ENCODE data around the gene LDAF1. TPM values are rescaled to one million over a fixed set of nuclear protein-coding genes. Genes with fewer than 3 reads are reported as not detected.
"Not testable (repeated sequence)": the region's sequence is repeated elsewhere in the genome, so short reads cannot be mapped to it uniquely, and the experiment has no call there.

Gene LDAF1
- total RNA-seq (2014; rRNA removed; shearing (Covaris generic)): 12.2 and 33.5 TPM in 2 replicates

DNA sequence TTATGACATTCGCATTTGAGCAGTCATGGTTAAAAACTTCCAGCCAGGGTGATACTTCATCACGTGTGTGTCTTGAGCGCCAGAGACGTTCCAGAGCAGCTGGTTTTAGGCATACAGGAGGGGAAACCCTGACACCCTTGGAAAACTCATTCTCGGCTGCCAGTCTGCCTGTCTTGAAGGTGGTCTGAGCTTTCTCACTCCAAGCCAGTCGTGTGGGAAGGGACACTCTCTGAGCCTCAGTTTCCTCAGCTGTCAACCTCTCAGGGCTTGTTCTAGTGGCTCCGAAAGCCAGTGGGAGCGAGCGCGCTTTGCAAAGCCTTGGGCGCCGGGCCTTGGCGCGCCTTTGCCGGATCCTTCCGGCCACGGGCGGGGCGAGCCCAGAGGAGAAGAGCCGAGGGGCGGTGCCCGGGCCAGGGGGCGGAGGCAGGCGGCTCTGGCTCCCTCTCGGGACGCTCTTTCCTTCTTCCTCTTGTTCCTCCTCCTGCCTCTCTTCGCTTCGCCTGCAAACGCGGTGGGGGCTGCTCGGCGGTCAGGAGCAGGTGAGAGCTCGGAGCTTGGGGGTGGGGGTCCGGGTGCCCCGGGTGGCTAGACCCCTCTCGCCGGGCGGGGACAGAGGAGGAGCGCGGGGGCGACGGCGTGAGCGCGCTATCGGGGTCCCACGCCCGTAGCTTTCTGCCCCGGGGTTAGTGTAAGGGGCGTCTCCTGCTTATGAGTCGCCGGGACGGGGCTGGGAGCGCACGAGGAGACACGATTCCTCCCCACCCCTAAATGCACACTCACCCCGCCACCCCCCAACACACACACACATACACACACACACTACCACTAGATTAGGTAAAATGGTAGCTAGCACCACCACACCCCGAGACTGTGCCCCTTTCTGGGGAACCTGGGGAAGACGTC lies at the start of gene LDAF1:
LDAF1 (plus strand) TSS at position 467 of the 903 bp plus-strand sequence. CDS start 2,509 bp downstream, outside the sequence.
- Histone ChIP-seq H3K27me3 (replicated peaks) (no peaks in the 10 kb centered on the region), H3K4me1 (replicated peaks) (peaks cover 18% of the 10 kb centered on the region), H3K27ac (0 out of 2 replicates have a peak within 1 kb of the TSS, but pooled peaks have one; percentile 17), H3K4me3 (peak within 1 kb of the TSS; percentile 53), H3K36me3 (peaks cover 18% of the 10 kb centered on the region), H3K9me3 (replicated peaks) (no peaks in the 10 kb centered on the region)
- peak; percentile 72 to 79 for DNase-seq (ENCODE audit: low read depth in 1 of 2, low spot score in 2 of 2)

GRCh38 chr16:21115551-21115950 lies 42.9 kb upstream of the LDAF1 start:
- DNase-seq (ENCODE audit: low read depth in 1 of 2, low spot score in 2 of 2); H3K27ac ChIP-seq; H3K36me3 ChIP-seq; H3K4me1 ChIP-seq (replicated peaks); H3K27me3 ChIP-seq (replicated peaks); H3K9me3 ChIP-seq (replicated peaks); H3K4me3 ChIP-seq: not testable (repeated sequence)

- Histone ChIP-seq H3K36me3 (no peaks in the 10 kb centered on the region), H3K4me3 (no peak overlapping the region), H3K9me3 (replicated peaks) (no peaks in the 10 kb centered on the region), H3K27ac (no peak overlapping the region), H3K4me1 (replicated peaks) (no peaks in the 10 kb centered on the region; the same call in 1 of the 2 replicates), H3K27me3 (replicated peaks) (0 out of 2 replicates have a peak, but pooled peaks cover 7% of the 10 kb centered on the region)
- no peak for DNase-seq (ENCODE audit: low read depth in 1 of 2, low spot score in 2 of 2)
These were observed 42.3 kb upstream of the LDAF1 start for GRCh38 chr16:21116148-21116693.

DNA sequence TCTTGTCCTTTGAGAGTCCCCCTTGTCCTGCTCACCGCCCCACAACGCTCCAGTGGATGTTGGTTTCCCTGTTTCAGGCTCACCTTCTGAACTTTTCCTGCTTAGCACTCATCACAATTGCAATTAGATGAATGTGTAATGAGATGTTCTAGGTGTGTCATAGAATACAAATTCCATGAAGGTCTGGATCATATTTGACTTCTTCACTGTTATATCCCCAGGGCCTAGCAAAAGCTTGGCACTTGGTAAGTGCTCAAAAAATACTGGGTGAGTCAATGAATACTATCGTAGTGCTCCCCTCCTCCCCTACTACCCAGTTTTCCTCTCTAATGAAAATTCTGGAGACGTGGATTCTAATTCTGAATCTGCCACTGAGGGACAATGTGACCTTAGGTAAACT lies 40.9 kb upstream of the LDAF1 start:
- no peak for DNase-seq (ENCODE audit: low read depth in 1 of 2, low spot score in 2 of 2)
- no peak overlapping the region for H3K4me3 ChIP-seq
- H3K27me3 ChIP-seq (replicated peaks): no peaks in the 10 kb centered on the region
- H3K27ac ChIP-seq: no peak overlapping the region
- no peaks in the 10 kb centered on the region for H3K9me3 ChIP-seq (replicated peaks)
- no peaks in the 10 kb centered on the region; the same call in 1 of the 2 replicates for H3K4me1 ChIP-seq (replicated peaks)
- no peaks in the 10 kb centered on the region for H3K36me3 ChIP-seq

DNA sequence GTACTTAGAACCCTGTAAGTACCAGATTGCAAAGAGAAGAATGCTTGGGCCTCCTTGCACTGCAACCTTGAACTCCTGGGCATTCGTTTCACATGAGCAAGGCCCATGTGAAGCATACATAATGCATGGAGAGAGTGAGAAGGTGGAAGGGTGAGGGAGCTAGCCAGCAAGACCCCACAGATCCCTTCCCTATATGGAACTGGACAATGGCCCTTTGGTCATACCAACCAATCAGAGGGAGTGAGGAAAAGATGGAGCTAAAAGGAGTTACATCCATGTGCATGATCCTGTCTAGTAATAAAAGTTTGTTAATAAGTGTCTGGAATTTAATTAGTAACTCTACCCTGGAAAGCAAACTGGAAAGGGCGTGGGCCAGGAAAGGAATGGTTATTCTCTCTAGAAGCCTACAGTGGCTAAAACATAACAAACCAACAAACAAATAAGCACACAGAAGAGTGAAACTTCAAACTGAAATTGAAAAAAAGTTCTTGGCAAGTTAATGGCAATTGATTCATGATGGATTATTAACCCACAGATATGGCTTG lies 37.4 kb upstream of the LDAF1 start:
- Histone ChIP-seq H3K27ac (no peak overlapping the region), H3K36me3 (no peaks in the 10 kb centered on the region), H3K27me3 (replicated peaks) (no peaks in the 10 kb centered on the region; the same call in 1 of the 2 replicates), H3K4me3 (no peak overlapping the region), H3K4me1 (replicated peaks) (no peaks in the 10 kb centered on the region; the same call in 1 of the 2 replicates), H3K9me3 (replicated peaks) (no peaks in the 10 kb centered on the region)
- no peak for DNase-seq (ENCODE audit: low read depth in 1 of 2, low spot score in 2 of 2)

GRCh38 chr16:21125191-21125590 lies 33.3 kb upstream of the LDAF1 start:
- no peak for DNase-seq (ENCODE audit: low read depth in 1 of 2, low spot score in 2 of 2)
- no peak overlapping the region for H3K27ac ChIP-seq
- no peaks in the 10 kb centered on the region for H3K4me1 ChIP-seq (replicated peaks)

DNA sequence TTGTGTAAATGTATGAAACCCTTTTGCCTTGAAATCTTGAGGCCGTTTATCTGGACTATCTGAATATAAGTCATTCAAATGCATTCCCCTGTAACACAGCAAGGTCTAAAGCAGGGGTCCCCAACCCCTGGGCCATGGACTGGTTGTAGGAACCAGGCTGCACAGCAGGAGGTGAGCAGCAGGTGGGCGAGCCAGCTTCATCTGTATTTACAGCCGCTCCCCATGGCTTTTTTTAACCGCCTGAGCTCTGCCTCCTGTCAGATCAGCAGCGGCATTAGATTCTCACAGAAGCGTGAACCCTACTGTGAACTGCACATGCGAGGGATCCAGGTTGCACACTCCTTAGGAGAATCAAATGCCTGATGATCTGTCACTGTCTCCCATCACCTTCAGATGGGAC lies 32.0 kb upstream of the LDAF1 start:
- Histone ChIP-seq H3K27me3 (replicated peaks) (peaks cover 8% of the 10 kb centered on the region), H3K36me3 (no peaks in the 10 kb centered on the region), H3K9me3 (replicated peaks) (no peaks in the 10 kb centered on the region), H3K27ac (no peak overlapping the region), H3K4me1 (replicated peaks) (no peaks in the 10 kb centered on the region), H3K4me3 (no peak overlapping the region)
- DNase-seq (ENCODE audit: low read depth in 1 of 2, low spot score in 2 of 2): no peak

More at GRCh38 chr16:21125191-21125590, 33.3 kb upstream of the LDAF1 start:
- Histone ChIP-seq H3K27me3 (replicated peaks) (peaks cover 8% of the 10 kb centered on the region), H3K4me3 (no peak overlapping the region), H3K36me3 (no peaks in the 10 kb centered on the region), H3K9me3 (replicated peaks) (no peaks in the 10 kb centered on the region)

DNA sequence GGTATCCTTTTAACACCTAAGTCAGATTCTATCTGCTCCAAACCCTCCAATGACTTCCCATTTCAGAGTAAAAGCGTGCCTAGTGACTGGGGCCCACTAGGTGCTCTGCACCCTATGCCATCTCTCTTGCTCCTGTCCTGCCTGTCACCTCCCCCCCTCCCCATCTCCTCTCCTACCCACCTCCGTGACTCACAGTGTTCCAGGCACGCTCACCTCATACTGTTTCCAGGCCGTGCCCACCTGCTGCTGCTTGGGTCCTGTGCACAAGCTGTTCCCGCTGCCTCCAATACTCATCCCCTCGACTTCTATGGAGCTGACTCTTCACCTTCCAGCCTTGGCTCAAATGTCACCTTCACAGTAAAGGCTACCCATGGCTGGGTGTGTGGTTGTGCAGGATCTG lies 29.5 kb upstream of the LDAF1 start:
- no peaks in the 10 kb centered on the region for H3K9me3 ChIP-seq (replicated peaks)
- H3K27me3 ChIP-seq (replicated peaks): peaks cover 17% of the 10 kb centered on the region
- H3K36me3 ChIP-seq: no peaks in the 10 kb centered on the region
- H3K4me3 ChIP-seq: no peak overlapping the region
- no peaks in the 10 kb centered on the region for H3K4me1 ChIP-seq (replicated peaks)
- no peak for DNase-seq (ENCODE audit: low read depth in 1 of 2, low spot score in 2 of 2)
- no peak overlapping the region for H3K27ac ChIP-seq

GRCh38 chr16:21130811-21131210 lies 27.7 kb upstream of the LDAF1 start:
- Histone ChIP-seq H3K27ac (no peak overlapping the region), H3K36me3 (no peaks in the 10 kb centered on the region), H3K4me3 (no peak overlapping the region), H3K4me1 (replicated peaks) (no peaks in the 10 kb centered on the region), H3K9me3 (replicated peaks) (no peaks in the 10 kb centered on the region), H3K27me3 (replicated peaks) (peaks cover 17% of the 10 kb centered on the region)
- DNase-seq (ENCODE audit: low read depth in 1 of 2, low spot score in 2 of 2): no peak

GRCh38 chr16:21134053-21134452 lies 24.4 kb upstream of the LDAF1 start:
- Histone ChIP-seq H3K9me3 (replicated peaks) (no peaks in the 10 kb centered on the region), H3K4me1 (replicated peaks) (no peaks in the 10 kb centered on the region), H3K27ac (no peak overlapping the region), H3K27me3 (replicated peaks) (peaks cover 8% of the 10 kb centered on the region), H3K4me3 (no peak overlapping the region), H3K36me3 (no peaks in the 10 kb centered on the region)
- no peak for DNase-seq (ENCODE audit: low read depth in 1 of 2, low spot score in 2 of 2)

GRCh38 chr16:21145738-21146137 lies 12.7 kb upstream of the LDAF1 start:
- no peaks in the 10 kb centered on the region for H3K36me3 ChIP-seq
- H3K4me3 ChIP-seq: no peak overlapping the region
- H3K27me3 ChIP-seq (replicated peaks): peaks cover 6% of the 10 kb centered on the region
- H3K9me3 ChIP-seq (replicated peaks): no peaks in the 10 kb centered on the region
- no peak overlapping the region for H3K27ac ChIP-seq
- no peak for DNase-seq (ENCODE audit: low read depth in 1 of 2, low spot score in 2 of 2)
- H3K4me1 ChIP-seq (replicated peaks): no peaks in the 10 kb centered on the region

DNA sequence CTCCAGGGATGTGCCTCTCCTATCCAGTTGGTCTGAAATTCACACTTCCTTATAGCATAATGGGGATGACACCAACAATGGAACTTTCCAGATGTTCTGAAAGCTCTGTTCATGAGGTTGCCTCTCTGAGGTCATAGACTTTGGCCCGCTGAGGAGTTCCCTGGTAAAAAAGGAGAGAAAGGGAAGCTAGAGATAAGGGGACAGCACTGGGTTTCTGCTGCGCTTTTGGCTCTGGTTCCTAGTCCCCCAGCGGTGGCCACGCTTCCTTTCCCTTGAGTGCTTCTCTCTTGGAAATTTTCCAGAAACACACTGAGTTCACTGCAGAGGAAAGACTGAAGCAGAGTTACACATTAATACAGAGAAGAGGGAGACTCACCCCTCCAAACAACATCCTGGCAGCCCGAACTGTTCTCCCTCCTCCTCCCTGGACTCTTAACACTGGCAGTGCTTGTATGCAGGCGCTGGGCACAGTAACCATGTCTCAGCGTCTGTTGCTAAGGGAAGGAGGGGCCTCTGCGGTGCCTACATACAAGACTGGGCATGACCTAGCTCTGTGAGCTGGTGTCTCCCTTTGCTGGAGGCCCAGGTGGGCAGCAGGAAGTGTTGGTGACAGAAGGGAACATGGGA lies 8.0 kb upstream of the LDAF1 start, which contains the start of gene DNAH3:
DNAH3 (minus strand) TSS at position 472 of the 627 bp plus-strand sequence. CDS start 527 bp downstream, outside the sequence.
- H3K27me3 ChIP-seq (replicated peaks): peaks cover 6% of the 10 kb centered on the region
- DNase-seq (ENCODE audit: low read depth in 1 of 2, low spot score in 2 of 2): no peak
- H3K4me1 ChIP-seq (replicated peaks): no peaks in the 10 kb centered on the region
- no peaks in the 10 kb centered on the region for H3K36me3 ChIP-seq
- no peak within 1 kb of the TSS for H3K4me3 ChIP-seq
- H3K27ac ChIP-seq: no peak within 1 kb of the TSS
- H3K9me3 ChIP-seq (replicated peaks): no peaks in the 10 kb centered on the region

DNA sequence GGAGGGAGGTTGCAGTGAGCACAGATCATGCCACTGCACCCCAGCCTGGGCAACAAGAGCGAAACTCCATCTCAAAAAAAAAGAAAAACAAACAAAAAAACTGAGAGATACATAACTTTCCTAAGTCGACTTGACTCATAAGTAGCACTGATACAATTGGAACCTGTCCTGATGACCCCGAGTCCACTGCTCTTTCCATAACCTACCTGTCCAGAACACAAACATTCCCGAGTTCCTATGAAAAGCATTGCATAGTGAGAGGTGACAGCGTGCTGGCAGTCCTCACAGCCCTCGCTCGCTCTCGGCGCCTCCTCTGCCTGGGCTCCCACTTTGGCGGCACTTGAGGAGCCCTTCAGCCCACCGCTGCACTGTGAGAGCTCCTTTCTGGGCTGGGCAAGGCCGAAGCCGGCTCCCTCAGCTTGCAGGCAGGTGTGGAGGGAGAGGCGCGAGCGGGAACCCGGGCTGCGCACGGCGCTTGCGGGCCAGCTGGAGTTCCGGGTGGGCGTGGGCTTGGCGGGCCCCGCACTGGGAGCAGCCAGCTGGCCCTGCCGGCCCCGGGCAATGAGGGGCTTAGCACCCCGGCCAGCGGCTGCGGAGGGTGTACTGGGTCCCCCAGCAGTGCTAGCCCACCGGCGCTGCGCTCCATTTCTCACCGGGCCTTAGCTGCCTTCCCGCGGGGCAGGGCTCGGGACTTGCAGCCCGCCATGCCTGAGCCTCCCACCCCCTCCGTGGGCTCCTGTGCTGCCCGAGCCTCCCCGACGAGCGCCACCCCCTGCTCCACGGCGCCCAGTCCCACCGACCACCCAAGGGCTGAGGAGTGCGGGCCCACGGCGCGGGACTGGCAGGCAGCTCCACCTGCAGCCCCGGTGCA lies 6.1 kb upstream of the LDAF1 start:
- DNase-seq (ENCODE audit: low read depth in 1 of 2, low spot score in 2 of 2); H3K27me3 ChIP-seq (replicated peaks); H3K4me1 ChIP-seq (replicated peaks); H3K4me3 ChIP-seq; H3K36me3 ChIP-seq; H3K27ac ChIP-seq; H3K9me3 ChIP-seq (replicated peaks): not testable (repeated sequence)
